ENCODE results near the gene PHF13. TPM values are rescaled to one million over a fixed set of nuclear protein-coding genes. Genes with fewer than 3 reads are reported as not detected.

The PHF13 gene
- total and polyA plus RNA-seq, 9 donors = 11.0 to 32.4 (median 15.8) TPM

DNA sequence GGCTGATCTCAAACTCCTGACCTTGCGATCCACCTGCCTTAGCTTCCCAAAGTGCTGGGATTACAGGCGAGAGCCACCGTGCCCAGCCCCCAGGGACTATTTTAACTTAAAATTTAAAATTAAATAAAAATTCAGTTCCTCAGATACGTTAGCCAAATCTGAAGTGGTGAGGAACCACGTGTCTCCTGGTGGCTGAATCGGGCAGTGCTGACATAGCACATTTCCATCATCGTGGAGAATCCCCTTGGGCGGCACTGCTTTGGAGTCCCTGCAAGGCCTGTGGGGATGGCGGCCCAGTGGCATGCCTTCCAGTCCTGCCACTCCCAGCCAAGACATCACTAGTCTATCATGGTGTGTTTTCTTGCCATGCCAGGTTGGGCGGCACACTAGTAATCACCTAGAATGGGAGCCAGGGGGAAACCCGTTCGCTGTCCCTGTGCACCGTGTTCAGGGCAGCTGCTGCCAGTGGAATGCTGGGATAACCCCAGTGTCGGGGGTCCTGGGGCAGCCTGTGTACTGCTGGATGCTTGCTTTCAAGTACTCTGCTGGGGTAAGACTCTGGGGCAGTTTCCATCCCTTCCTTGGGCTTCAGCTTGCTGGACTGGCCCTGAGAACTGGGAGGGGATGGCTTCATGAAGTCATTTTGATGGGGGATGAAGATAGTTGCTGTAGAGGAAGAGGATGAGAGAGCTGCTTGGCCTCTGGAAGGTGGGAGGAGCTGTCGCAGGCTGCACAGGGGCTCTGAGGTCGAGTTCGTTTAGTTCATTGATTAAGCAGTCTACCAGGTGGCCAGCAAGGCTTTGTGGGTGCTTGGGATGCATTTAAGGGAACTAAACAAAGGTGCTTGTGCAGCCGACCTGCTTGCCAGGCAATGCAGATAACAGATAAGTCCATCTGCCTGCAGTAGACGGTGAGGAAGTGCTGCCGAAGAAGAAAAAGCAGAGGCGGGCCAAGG, 29.1 kb upstream of the PHF13 start:
- Histone ChIP-seq H3K36me3 (no peaks in the 10 kb centered on the region), H3K27ac (no peak overlapping the region), H3K9me3 (no peaks in the 10 kb centered on the region), H3K4me1 (ENCODE audit: insufficient read depth) (peaks cover 5% of the 10 kb centered on the region), H3K4me3 (no peak overlapping the region), H3K27me3 (no peaks in the 10 kb centered on the region)
- intact Hi-C loops (cut with DNase I) = loop anchor here in 1 of 4 donors (5.0 kb wide), 2 partner anchors 53 to 812 kb away; no protein-coding TSS in a partner anchor
- 66 to 74% (median 70%) methylated on average over 21 of the region's 21 CpGs for WGBS, 3 donors
- no peak for DNase-seq
- TF ChIP-seq CTCF (IDR thresholded peaks at IDR 0.05) (no peak), EP300 (IDR thresholded peaks at IDR 0.05) (no peak), POLR2A (IDR thresholded peaks at IDR 0.05) (no peak)

GRCh38 chr1:6585081-6585722, 28.3 kb upstream of the PHF13 start:
- WGBS, 3 donors = 68 to 72% (median 69%) methylated on average over 12 of the region's 12 CpGs
- Histone ChIP-seq H3K27ac (no peak overlapping the region), H3K36me3 (no peaks in the 10 kb centered on the region), H3K27me3 (no peaks in the 10 kb centered on the region), H3K4me3 (no peak overlapping the region), H3K4me1 (ENCODE audit: insufficient read depth) (peaks cover 5% of the 10 kb centered on the region), H3K9me3 (no peaks in the 10 kb centered on the region)
- intact Hi-C loops (cut with DNase I) = no loop called here
- DNase-seq = no peak
- TF ChIP-seq POLR2A (IDR thresholded peaks at IDR 0.05) = no peak
- TF ChIP-seq EP300 (IDR thresholded peaks at IDR 0.05) = no peak
- TF ChIP-seq CTCF (IDR thresholded peaks at IDR 0.05) = no peak

- Histone ChIP-seq H3K36me3 (no peaks in the 10 kb centered on the region), H3K4me3 (no peak overlapping the region), H3K9me3 (no peaks in the 10 kb centered on the region), H3K27ac (no peak overlapping the region), H3K27me3 (no peaks in the 10 kb centered on the region), H3K4me1 (ENCODE audit: insufficient read depth) (peaks cover 1% of the 10 kb centered on the region)
- WGBS, 3 donors = 84 to 89% (median 87%) methylated on average over 7 of the region's 7 CpGs
- TF ChIP-seq CTCF (IDR thresholded peaks at IDR 0.05) = no peak
- no peak for TF ChIP-seq POLR2A (IDR thresholded peaks at IDR 0.05)
- TF ChIP-seq EP300 (IDR thresholded peaks at IDR 0.05) = no peak
- DNase-seq = no peak
- intact Hi-C loops (cut with DNase I) = no loop called here
Measured at GRCh38 chr1:6585841-6586240, 27.7 kb upstream of the PHF13 start.

GRCh38 chr1:6586404-6586816, 27.1 kb upstream of the PHF13 start:
- no peak for DNase-seq
- WGBS, 3 donors = 59 to 78% (median 70%) methylated on average over 11 of the region's 11 CpGs
- Histone ChIP-seq H3K4me1 (ENCODE audit: insufficient read depth) (peaks cover 1% of the 10 kb centered on the region), H3K9me3 (no peaks in the 10 kb centered on the region), H3K27ac (no peak overlapping the region), H3K4me3 (no peak overlapping the region), H3K36me3 (no peaks in the 10 kb centered on the region), H3K27me3 (no peaks in the 10 kb centered on the region)
- TF ChIP-seq CTCF (IDR thresholded peaks at IDR 0.05) (no peak), EP300 (IDR thresholded peaks at IDR 0.05) (no peak), POLR2A (IDR thresholded peaks at IDR 0.05) (no peak)
- intact Hi-C loops (cut with DNase I) = no loop called here
